PC-9 (cell line): Measurements from ENCODE around the gene INO80C.

ENCODE experiments used
- EZH2 ChIP-seq: fragments of 200-600 bp; sonication (generic); IDR thresholded peaks from 2 replicates; pipeline ENCODE4 v1.8.0; 2017; ENCODE audit warnings: antibody characterized with exemption, low read depth
- TF ChIP-seq, protein P1 (sequence below): fragments of 200-600 bp; sonication (generic); conservative IDR thresholded peaks from 2 replicates; pipeline ENCODE4 v1.6.1; 2017; ENCODE audit warnings: mixed run types, antibody characterized with exemption, mild to moderate bottlenecking, moderate library complexity

GRCh38 chr18:35437836-35438235, 59.9 kb downstream of the INO80C start:
- no peak for TF ChIP-seq EZH2
- TF ChIP-seq, protein P1, sequence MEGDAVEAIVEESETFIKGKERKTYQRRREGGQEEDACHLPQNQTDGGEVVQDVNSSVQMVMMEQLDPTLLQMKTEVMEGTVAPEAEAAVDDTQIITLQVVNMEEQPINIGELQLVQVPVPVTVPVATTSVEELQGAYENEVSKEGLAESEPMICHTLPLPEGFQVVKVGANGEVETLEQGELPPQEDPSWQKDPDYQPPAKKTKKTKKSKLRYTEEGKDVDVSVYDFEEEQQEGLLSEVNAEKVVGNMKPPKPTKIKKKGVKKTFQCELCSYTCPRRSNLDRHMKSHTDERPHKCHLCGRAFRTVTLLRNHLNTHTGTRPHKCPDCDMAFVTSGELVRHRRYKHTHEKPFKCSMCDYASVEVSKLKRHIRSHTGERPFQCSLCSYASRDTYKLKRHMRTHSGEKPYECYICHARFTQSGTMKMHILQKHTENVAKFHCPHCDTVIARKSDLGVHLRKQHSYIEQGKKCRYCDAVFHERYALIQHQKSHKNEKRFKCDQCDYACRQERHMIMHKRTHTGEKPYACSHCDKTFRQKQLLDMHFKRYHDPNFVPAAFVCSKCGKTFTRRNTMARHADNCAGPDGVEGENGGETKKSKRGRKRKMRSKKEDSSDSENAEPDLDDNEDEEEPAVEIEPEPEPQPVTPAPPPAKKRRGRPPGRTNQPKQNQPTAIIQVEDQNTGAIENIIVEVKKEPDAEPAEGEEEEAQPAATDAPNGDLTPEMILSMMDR = no peak
